Neural cell (in vitro differentiated cells): ENCODE results near the gene CRB2. TPM values are rescaled to one million over a fixed set of nuclear protein-coding genes. Genes with fewer than 3 reads are reported as not detected.

Experiments used
- H2AFZ ChIP-seq: fragments of 200-600, 300-800 bp; sonication (generic), shearing (Covaris generic); 2 replicates; pipeline ENCODE4 v1.6.0; 2014; ENCODE audit warnings: low read depth, mild to moderate bottlenecking, antibody characterized with exemption, low read length, moderate library complexity
- H3F3A ChIP-seq: fragments of 200-600 bp; shearing (Covaris generic); 2 replicates; pipeline ENCODE4 v1.6.1; 2016; ENCODE audit warnings: mild to moderate bottlenecking, moderate library complexity, mixed read lengths, antibody characterized with exemption, low read length; ENCODE audit not compliant: insufficient read depth, poor library complexity, severe bottlenecking
- H3K27ac ChIP-seq: fragments of 200-600, 300-800 bp; sonication (generic), shearing (Covaris generic); 2 replicates; pipeline ENCODE4 v1.5.1; 2014; ENCODE audit warnings: mild to moderate bottlenecking, low read length, moderate library complexity
- H3K27me3 ChIP-seq: fragments of 300-800, 200-600 bp; sonication (generic), shearing (Covaris generic); 2 replicates; pipeline ENCODE4 v1.6.0; 2014; ENCODE audit warnings: mild to moderate bottlenecking, low read depth, low read length, moderate library complexity; ENCODE audit not compliant: insufficient read depth
- H3K36me3 ChIP-seq: fragments of 300-800, 200-600 bp; sonication (generic), shearing (Covaris generic); 2 replicates; pipeline ENCODE4 v1.5.1; 2014; ENCODE audit warnings: mild to moderate bottlenecking, antibody characterized with exemption, low read length, moderate library complexity; ENCODE audit not compliant: insufficient read depth
- H3K4me2 ChIP-seq: fragments of 300-800, 200-600 bp; sonication (generic), shearing (Covaris generic); 2 replicates; pipeline ENCODE4 v1.6.0; 2014; ENCODE audit warnings: mild to moderate bottlenecking, low read length
- H3K4me3 ChIP-seq: fragments of 300-800, 200-600 bp; sonication (generic), shearing (Covaris generic); 2 replicates; pipeline ENCODE4 v1.5.1; 2014; ENCODE audit warnings: mild to moderate bottlenecking, low read length, moderate library complexity
- H3K79me2 ChIP-seq: fragments of 200-600 bp; shearing (Covaris generic); replicated peaks from 2 replicates; pipeline ENCODE4 v1.6.0; 2014; ENCODE audit warnings: mild to moderate bottlenecking, low read length, moderate library complexity; ENCODE audit not compliant: insufficient read depth
- H3K9ac ChIP-seq: fragments of 300-800, 200-600 bp; sonication (generic), shearing (Covaris generic); 2 replicates; pipeline ENCODE4 v1.6.1; 2016; ENCODE audit warnings: mild to moderate bottlenecking, low read length, mixed read lengths
- H3K9me2 ChIP-seq: fragments of 200-600 bp; shearing (Covaris generic); 2 replicates; pipeline ENCODE4 v1.6.1; 2016; ENCODE audit warnings: mild to moderate bottlenecking, low read length, mixed read lengths; ENCODE audit not compliant: insufficient read depth
- H3K9me3 ChIP-seq: fragments of 200-600, 300-800 bp; sonication (generic), shearing (Covaris generic); 2 replicates; pipeline ENCODE4 v1.6.1; 2016; ENCODE audit warnings: mild to moderate bottlenecking, mixed run types, low read length, moderate library complexity, mixed read lengths
- H4K20me1 ChIP-seq: fragments of 200-600 bp; shearing (Covaris generic); 2 replicates; pipeline ENCODE4 v1.6.1; 2016; ENCODE audit warnings: mild to moderate bottlenecking, mixed run types; ENCODE audit not compliant: insufficient read depth
- EP300 ChIP-seq: fragments of 450-650 bp; conservative IDR thresholded peaks from 2 replicates; pipeline ENCODE4 v1.6.1; 2014; ENCODE audit warnings: antibody characterized with exemption, mild to moderate bottlenecking, moderate library complexity; ENCODE audit not compliant: poor library complexity, severe bottlenecking
- EZH2 ChIP-seq: fragments of 200-600, 300-800 bp; shearing (Covaris generic), sonication (generic); IDR thresholded peaks from 2 replicates; pipeline ENCODE4 v1.6.1; 2014; ENCODE audit warnings: antibody characterized with exemption, low read length, borderline replicate concordance, mild to moderate bottlenecking; ENCODE audit not compliant: insufficient read depth, poor library complexity, severe bottlenecking
- MXI1 ChIP-seq: fragments of 450-650 bp; conservative IDR thresholded peaks from 2 replicates; pipeline ENCODE4 v1.6.1; 2014; ENCODE audit warnings: antibody characterized with exemption, mild to moderate bottlenecking; ENCODE audit not compliant: poor library complexity, severe bottlenecking
- POLR2AphosphoS5 ChIP-seq: IDR thresholded peaks from 2 replicates; pipeline ENCODE4 v1.6.1; 2012
- RAD21 ChIP-seq: fragments of 450-650 bp; conservative IDR thresholded peaks from 2 replicates; pipeline ENCODE4 v1.6.1; 2014; ENCODE audit warnings: antibody characterized with exemption, mild to moderate bottlenecking, moderate library complexity
- SMC3 ChIP-seq: fragments of 450-650 bp; conservative IDR thresholded peaks from 2 replicates; pipeline ENCODE4 v1.6.1; 2014; ENCODE audit warnings: antibody characterized with exemption, mild to moderate bottlenecking, moderate library complexity; ENCODE audit not compliant: poor library complexity
- TAF1 ChIP-seq: IDR thresholded peaks from 2 replicates; pipeline ENCODE4 v1.6.1; 2012; ENCODE audit warnings: low read depth
- polyA plus RNA-seq: library from polyadenylated mRNA; depleted of rRNA; stranded (reverse); fragments of >200 nt; gene quantifications from 2 replicates; pipeline ENCODE4 v1.2.3, GENCODE V29; 2014
- TF ChIP-seq, protein P1 (sequence below): fragments of 450-650 bp; IDR thresholded peaks from 2 replicates; pipeline ENCODE4 v1.5.1; 2014; ENCODE audit warnings: antibody characterized with exemption, mild to moderate bottlenecking, moderate library complexity; ENCODE audit not compliant: poor library complexity, severe bottlenecking
- TF ChIP-seq, protein P2 (sequence below): IDR thresholded peaks from 2 replicates; pipeline ENCODE4 v1.6.1; 2012; ENCODE audit warnings: borderline replicate concordance

The CRB2 gene
- polyA plus RNA-seq, 1 donor from 2014 or later = 0.32 TPM

DNA sequence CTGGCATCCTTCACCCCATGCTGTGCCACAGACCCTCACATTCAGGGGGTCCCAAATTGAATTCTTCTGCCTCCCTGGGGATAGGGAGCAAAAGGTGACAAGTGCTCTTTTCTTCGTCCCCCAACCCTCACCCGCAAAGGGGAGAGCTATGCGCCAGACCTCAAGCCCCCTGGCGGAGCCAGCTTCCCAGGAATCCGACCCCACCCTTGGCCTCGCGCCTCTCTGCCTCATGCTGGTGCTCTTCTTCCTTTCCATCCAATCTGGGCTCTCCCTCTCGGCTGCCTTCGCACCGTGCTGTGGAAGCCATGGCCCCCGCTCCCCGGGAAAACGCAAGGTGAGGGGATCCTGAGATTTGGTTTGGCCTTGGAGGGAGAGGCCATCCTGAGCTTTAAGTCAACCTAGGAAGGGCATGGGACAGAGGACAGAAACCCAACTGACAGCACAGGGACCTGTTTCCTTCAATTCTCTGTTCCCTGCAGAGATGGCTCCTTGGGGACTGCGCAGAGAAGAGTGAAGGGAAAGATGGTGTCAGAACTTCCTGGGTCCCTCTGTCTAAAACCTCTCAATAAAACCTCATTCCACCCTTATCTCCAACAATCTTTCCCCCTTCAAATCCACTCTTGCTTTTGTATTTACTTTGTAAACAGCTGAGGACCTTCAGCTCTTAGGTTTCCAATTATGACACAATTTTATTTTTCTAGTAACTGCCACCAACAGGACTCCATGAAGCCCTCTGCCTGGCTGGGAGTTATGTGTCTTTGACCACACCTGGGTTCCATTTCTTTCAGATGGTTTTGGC, 36.3 kb upstream of the CRB2 start:
- H2AFZ ChIP-seq = no peak overlapping the region
- no peaks in the 10 kb centered on the region for H3K27me3 ChIP-seq
- H3K36me3 ChIP-seq = no peaks in the 10 kb centered on the region
- no peaks in the 10 kb centered on the region for H3K79me2 ChIP-seq
- no peaks in the 10 kb centered on the region for H3K9me3 ChIP-seq
- no peaks in the 10 kb centered on the region for H4K20me1 ChIP-seq
- TF ChIP-seq, protein P1, sequence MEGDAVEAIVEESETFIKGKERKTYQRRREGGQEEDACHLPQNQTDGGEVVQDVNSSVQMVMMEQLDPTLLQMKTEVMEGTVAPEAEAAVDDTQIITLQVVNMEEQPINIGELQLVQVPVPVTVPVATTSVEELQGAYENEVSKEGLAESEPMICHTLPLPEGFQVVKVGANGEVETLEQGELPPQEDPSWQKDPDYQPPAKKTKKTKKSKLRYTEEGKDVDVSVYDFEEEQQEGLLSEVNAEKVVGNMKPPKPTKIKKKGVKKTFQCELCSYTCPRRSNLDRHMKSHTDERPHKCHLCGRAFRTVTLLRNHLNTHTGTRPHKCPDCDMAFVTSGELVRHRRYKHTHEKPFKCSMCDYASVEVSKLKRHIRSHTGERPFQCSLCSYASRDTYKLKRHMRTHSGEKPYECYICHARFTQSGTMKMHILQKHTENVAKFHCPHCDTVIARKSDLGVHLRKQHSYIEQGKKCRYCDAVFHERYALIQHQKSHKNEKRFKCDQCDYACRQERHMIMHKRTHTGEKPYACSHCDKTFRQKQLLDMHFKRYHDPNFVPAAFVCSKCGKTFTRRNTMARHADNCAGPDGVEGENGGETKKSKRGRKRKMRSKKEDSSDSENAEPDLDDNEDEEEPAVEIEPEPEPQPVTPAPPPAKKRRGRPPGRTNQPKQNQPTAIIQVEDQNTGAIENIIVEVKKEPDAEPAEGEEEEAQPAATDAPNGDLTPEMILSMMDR = no peak
- no peak for TF ChIP-seq RAD21
- no peak for TF ChIP-seq TAF1
- no peak for TF ChIP-seq POLR2AphosphoS5
- no peak for TF ChIP-seq SMC3
- no peak for TF ChIP-seq EP300
- TF ChIP-seq, protein P2, sequence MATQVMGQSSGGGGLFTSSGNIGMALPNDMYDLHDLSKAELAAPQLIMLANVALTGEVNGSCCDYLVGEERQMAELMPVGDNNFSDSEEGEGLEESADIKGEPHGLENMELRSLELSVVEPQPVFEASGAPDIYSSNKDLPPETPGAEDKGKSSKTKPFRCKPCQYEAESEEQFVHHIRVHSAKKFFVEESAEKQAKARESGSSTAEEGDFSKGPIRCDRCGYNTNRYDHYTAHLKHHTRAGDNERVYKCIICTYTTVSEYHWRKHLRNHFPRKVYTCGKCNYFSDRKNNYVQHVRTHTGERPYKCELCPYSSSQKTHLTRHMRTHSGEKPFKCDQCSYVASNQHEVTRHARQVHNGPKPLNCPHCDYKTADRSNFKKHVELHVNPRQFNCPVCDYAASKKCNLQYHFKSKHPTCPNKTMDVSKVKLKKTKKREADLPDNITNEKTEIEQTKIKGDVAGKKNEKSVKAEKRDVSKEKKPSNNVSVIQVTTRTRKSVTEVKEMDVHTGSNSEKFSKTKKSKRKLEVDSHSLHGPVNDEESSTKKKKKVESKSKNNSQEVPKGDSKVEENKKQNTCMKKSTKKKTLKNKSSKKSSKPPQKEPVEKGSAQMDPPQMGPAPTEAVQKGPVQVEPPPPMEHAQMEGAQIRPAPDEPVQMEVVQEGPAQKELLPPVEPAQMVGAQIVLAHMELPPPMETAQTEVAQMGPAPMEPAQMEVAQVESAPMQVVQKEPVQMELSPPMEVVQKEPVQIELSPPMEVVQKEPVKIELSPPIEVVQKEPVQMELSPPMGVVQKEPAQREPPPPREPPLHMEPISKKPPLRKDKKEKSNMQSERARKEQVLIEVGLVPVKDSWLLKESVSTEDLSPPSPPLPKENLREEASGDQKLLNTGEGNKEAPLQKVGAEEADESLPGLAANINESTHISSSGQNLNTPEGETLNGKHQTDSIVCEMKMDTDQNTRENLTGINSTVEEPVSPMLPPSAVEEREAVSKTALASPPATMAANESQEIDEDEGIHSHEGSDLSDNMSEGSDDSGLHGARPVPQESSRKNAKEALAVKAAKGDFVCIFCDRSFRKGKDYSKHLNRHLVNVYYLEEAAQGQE = no peak
- TF ChIP-seq MXI1 = no peak
- TF ChIP-seq EZH2 = no peak
- H3K4me3 ChIP-seq = no peak overlapping the region
- no peaks in the 10 kb centered on the region for H3F3A ChIP-seq
- no peak overlapping the region for H3K27ac ChIP-seq
- no peak overlapping the region for H3K4me2 ChIP-seq
- no peaks in the 10 kb centered on the region for H3K9me2 ChIP-seq
- H3K9ac ChIP-seq = no peak overlapping the region

DNA sequence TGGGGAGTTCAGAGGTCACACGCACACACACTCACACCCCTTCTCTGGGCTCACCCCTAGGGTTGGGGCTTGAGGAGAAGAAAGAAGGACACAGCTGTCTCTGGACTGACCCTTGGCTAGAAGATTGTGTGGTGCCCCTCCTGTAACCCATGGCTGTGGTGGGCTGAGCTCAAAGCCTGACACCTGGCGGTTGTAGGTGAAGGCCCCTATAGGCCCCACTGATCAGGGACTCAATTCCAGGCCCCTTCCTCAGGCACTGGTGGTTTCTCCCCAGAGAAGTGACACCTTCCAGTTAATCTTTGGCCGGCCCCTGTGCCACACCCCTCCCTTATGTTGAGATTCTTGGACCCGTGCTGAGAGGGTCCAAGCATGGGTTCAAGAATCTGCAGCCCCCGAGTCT, 35.2 kb upstream of the CRB2 start:
- no peak overlapping the region for H3K4me3 ChIP-seq
- H4K20me1 ChIP-seq = no peaks in the 10 kb centered on the region
- no peak overlapping the region for H3K9ac ChIP-seq
- H3K9me3 ChIP-seq = no peaks in the 10 kb centered on the region
- no peak overlapping the region for H3K4me2 ChIP-seq
- H2AFZ ChIP-seq = no peak overlapping the region
- no peaks in the 10 kb centered on the region for H3K79me2 ChIP-seq
- no peaks in the 10 kb centered on the region for H3F3A ChIP-seq
- H3K9me2 ChIP-seq = no peaks in the 10 kb centered on the region
- TF ChIP-seq, protein P1 = no peak
- no peak for TF ChIP-seq MXI1
- no peak for TF ChIP-seq TAF1
- TF ChIP-seq, protein P2 = no peak
- no peak for TF ChIP-seq RAD21
- TF ChIP-seq EZH2 = no peak
- no peak for TF ChIP-seq POLR2AphosphoS5
- no peak for TF ChIP-seq SMC3
- no peak for TF ChIP-seq EP300
- no peaks in the 10 kb centered on the region for H3K36me3 ChIP-seq
- no peak overlapping the region for H3K27ac ChIP-seq
- H3K27me3 ChIP-seq = no peaks in the 10 kb centered on the region
